Natural killer cell (primary cell): Measurements from ENCODE around the gene RAI1. TPM values are rescaled to one million over a fixed set of nuclear protein-coding genes. Genes with fewer than 3 reads are reported as not detected.
A peak's percentile ranks its signal among the peaks of the same experiment; 100 is the strongest.

Experiments used
- ATAC-seq, 3 donors: fragments of 150-1000 bp in 2 of 3; fragments of 200-7000 bp in 1 of 3; cut with Tn5 transposase; 1 replicate in 1 of 3; 2 replicates in 2 of 3; pipeline ENCODE4 v1.10.0; 2021; ENCODE audit warnings: mild to moderate bottlenecking in 2 of 3, moderate library complexity in 2 of 3
- DNase-seq, 2 donors: peaks; one replicate each; pipeline versions ENCODE4 v3.0.0 to v3.0.0-alpha.2; 2013 to 2021; ENCODE audit warnings: mixed read lengths in 1 of 2
- H3K27ac ChIP-seq: one replicate; pipeline ENCODE4 v1.5.1; 2013; ENCODE audit warnings: mild to moderate bottlenecking, low read length
- H3K27me3 ChIP-seq: one replicate; pipeline ENCODE4 v1.6.1; 2013; ENCODE audit warnings: low read length; ENCODE audit not compliant: control insufficient read depth, insufficient read depth
- H3K36me3 ChIP-seq: one replicate; pipeline ENCODE4 v1.6.1; 2013; ENCODE audit warnings: low read length; ENCODE audit not compliant: control insufficient read depth, insufficient read depth
- H3K4me1 ChIP-seq: one replicate; pipeline ENCODE4 v1.6.1; 2013; ENCODE audit warnings: low read length; ENCODE audit not compliant: control insufficient read depth, insufficient read depth
- H3K4me3 ChIP-seq: one replicate; pipeline ENCODE4 v1.5.1; 2013; ENCODE audit warnings: low read length
- H3K9me3 ChIP-seq: one replicate; pipeline ENCODE4 v1.6.1; 2013; ENCODE audit warnings: low read length; ENCODE audit not compliant: control insufficient read depth, insufficient read depth
- H3K27ac Mint-ChIP-seq, 2 donors: one replicate each; pipeline ENCODE4 v1.8.0; 2022; ENCODE audit warnings: mild to moderate bottlenecking in 2 of 2, mixed read lengths in 2 of 2, moderate library complexity in 1 of 2
- H3K27me3 Mint-ChIP-seq, 2 donors: one replicate each; pipeline ENCODE4 v1.8.0; 2022; ENCODE audit warnings: low read depth in 2 of 2, mixed read lengths in 2 of 2
- H3K36me3 Mint-ChIP-seq: one replicate; pipeline ENCODE4 v1.8.0; 2022; ENCODE audit warnings: mixed read lengths
- H3K4me1 Mint-ChIP-seq, 2 donors: one replicate each; pipeline ENCODE4 v1.8.0; 2022; ENCODE audit warnings: mixed read lengths in 2 of 2
- H3K4me3 Mint-ChIP-seq: one replicate; pipeline ENCODE4 v1.8.0; 2022; ENCODE audit warnings: mild to moderate bottlenecking, moderate library complexity, mixed read lengths
- H3K9me3 Mint-ChIP-seq, 2 donors: one replicate each; pipeline ENCODE4 v1.8.0; 2022; ENCODE audit warnings: mixed read lengths in 2 of 2
- CTCF ChIP-seq: fragments of 200-600 bp; IDR thresholded peaks from one replicate; pipeline ENCODE4 v1.8.0; 2022; ENCODE audit warnings: antibody characterized with exemption
- WGBS: methylation state at CpG from one replicate; pipeline ENCODE4 v1.1.7; 2013; ENCODE audit warnings: missing lambda C conversion rate; ENCODE audit not compliant: insufficient coverage; 5-methylcytosine and 5-hydroxymethylcytosine counted together
- intact Hi-C: fragments of 100-400 bp; cut with micrococcal nuclease; formaldehyde crosslinking; loops from one replicate; pipeline ENCODE4 v1.14.2; 2022
- total RNA-seq, 4 donors: library from RNA; stranded (reverse); fragments of 120-200 nt in 1 of 4; gene quantifications; one replicate each; pipeline versions ENCODE4 v1.2.3 to v1.2.4, GENCODE V29; 2013 to 2022

RAI1 gene
- total RNA-seq, 3 donors from 2014 or later (not counting 1 experiment from before 2014, with no cell fraction given), result 39.8 to 55.0 (median 49.4) TPM

- Mint-ChIP-seq H3K27ac (no peak overlapping the region), H3K36me3 (no peaks in the 10 kb centered on the region), H3K4me1 (peaks cover 45 to 68% of the 10 kb centered on the region in 2 donors), H3K4me3 (peak overlapping the region; percentile 47), H3K9me3 (no peaks in the 10 kb centered on the region), H3K27me3 (peaks cover 21 to 27% of the 10 kb centered on the region in 2 donors)
- DNase-seq (no peak), ATAC-seq (no peak)
- peaks cover 38% of the 10 kb centered on the region for H3K4me1 ChIP-seq
- no peak for TF ChIP-seq CTCF
- H3K9me3 ChIP-seq, result no peaks in the 10 kb centered on the region
- peaks cover 8% of the 10 kb centered on the region for H3K27me3 ChIP-seq
- H3K4me3 ChIP-seq, result no peak overlapping the region
- H3K36me3 ChIP-seq, result no peaks in the 10 kb centered on the region
- no peak overlapping the region for H3K27ac ChIP-seq
- intact Hi-C loops, result loop anchor here (5.0 kb wide), 1 partner anchor 46 kb away; no protein-coding TSS in a partner anchor
- 87% methylated on average over 1 of the region's 2 CpGs for WGBS
These were observed 39.9 kb downstream of the RAI1 start for GRCh38 chr17:17721140-17721668.

GRCh38 chr17:17722081-17722905, 41.0 kb downstream of the RAI1 start:
- DNase-seq (peak in 1 of 2 donors; percentile 36), ATAC-seq (peak in 2 of 3 donors; percentile 11 to 34)
- intact Hi-C loops, result loop anchor here (5.0 kb wide), 1 partner anchor 45 kb away; no protein-coding TSS in a partner anchor
- Mint-ChIP-seq H3K27ac (peak overlapping the region in 1 of 2 donors; percentile 85), H3K4me3 (peak overlapping the region; percentile 97), H3K27me3 (peaks cover 21 to 27% of the 10 kb centered on the region in 2 donors), H3K36me3 (no peaks in the 10 kb centered on the region), H3K4me1 (peaks cover 39 to 60% of the 10 kb centered on the region in 2 donors), H3K9me3 (no peaks in the 10 kb centered on the region)
- TF ChIP-seq CTCF, result no peak
- Histone ChIP-seq H3K4me1 (peaks cover 38% of the 10 kb centered on the region), H3K9me3 (no peaks in the 10 kb centered on the region), H3K36me3 (peaks cover under 1% of the 10 kb centered on the region), H3K27me3 (peaks cover 8% of the 10 kb centered on the region), H3K4me3 (no peak overlapping the region), H3K27ac (no peak overlapping the region)
- 89% methylated on average over 68 of the region's 68 CpGs for WGBS

GRCh38 chr17:17722906-17723353, 41.7 kb downstream of the RAI1 start:
- Histone ChIP-seq H3K4me3 (peak overlapping the region; percentile 4), H3K36me3 (peaks cover 2% of the 10 kb centered on the region), H3K27ac (no peak overlapping the region), H3K4me1 (peaks cover 38% of the 10 kb centered on the region), H3K27me3 (peaks cover 8% of the 10 kb centered on the region), H3K9me3 (no peaks in the 10 kb centered on the region)
- TF ChIP-seq CTCF, result no peak
- intact Hi-C loops, result loop anchor here (5.0 kb wide), 1 partner anchor 44 kb away; no protein-coding TSS in a partner anchor
- peak overlapping the region in 1 of 2 donors; percentile 85 for H3K27ac Mint-ChIP-seq
- no peaks in the 10 kb centered on the region for H3K9me3 Mint-ChIP-seq
- 83% methylated on average over 23 of the region's 23 CpGs for WGBS
- H3K27me3 Mint-ChIP-seq, result peaks cover 21 to 25% of the 10 kb centered on the region in 2 donors
- peak overlapping the region; percentile 97 for H3K4me3 Mint-ChIP-seq
- H3K4me1 Mint-ChIP-seq, result peaks cover 39 to 54% of the 10 kb centered on the region in 2 donors
- DNase-seq (no peak), ATAC-seq (no peak)
- H3K36me3 Mint-ChIP-seq, result no peaks in the 10 kb centered on the region
